Neural cell (in vitro differentiated cells): Measurements from ENCODE around the gene WDR82. TPM values are rescaled to one million over a fixed set of nuclear protein-coding genes. Genes with fewer than 3 reads are reported as not detected.

Experiments used
- H2AFZ ChIP-seq: fragments of 200-600, 300-800 bp; sonication (generic), shearing (Covaris generic); 2 replicates; pipeline ENCODE4 v1.6.0; 2014; ENCODE audit warnings: low read depth, mild to moderate bottlenecking, antibody characterized with exemption, low read length, moderate library complexity
- H3F3A ChIP-seq: fragments of 200-600 bp; shearing (Covaris generic); 2 replicates; pipeline ENCODE4 v1.6.1; 2016; ENCODE audit warnings: mild to moderate bottlenecking, moderate library complexity, mixed read lengths, antibody characterized with exemption, low read length; ENCODE audit not compliant: insufficient read depth, poor library complexity, severe bottlenecking
- H3K27ac ChIP-seq: fragments of 200-600, 300-800 bp; sonication (generic), shearing (Covaris generic); 2 replicates; pipeline ENCODE4 v1.5.1; 2014; ENCODE audit warnings: mild to moderate bottlenecking, low read length, moderate library complexity
- H3K27me3 ChIP-seq: fragments of 300-800, 200-600 bp; sonication (generic), shearing (Covaris generic); 2 replicates; pipeline ENCODE4 v1.6.0; 2014; ENCODE audit warnings: mild to moderate bottlenecking, low read depth, low read length, moderate library complexity; ENCODE audit not compliant: insufficient read depth
- H3K36me3 ChIP-seq: fragments of 300-800, 200-600 bp; sonication (generic), shearing (Covaris generic); 2 replicates; pipeline ENCODE4 v1.5.1; 2014; ENCODE audit warnings: mild to moderate bottlenecking, antibody characterized with exemption, low read length, moderate library complexity; ENCODE audit not compliant: insufficient read depth
- H3K4me2 ChIP-seq: fragments of 300-800, 200-600 bp; sonication (generic), shearing (Covaris generic); 2 replicates; pipeline ENCODE4 v1.6.0; 2014; ENCODE audit warnings: mild to moderate bottlenecking, low read length
- H3K4me3 ChIP-seq: fragments of 300-800, 200-600 bp; sonication (generic), shearing (Covaris generic); 2 replicates; pipeline ENCODE4 v1.5.1; 2014; ENCODE audit warnings: mild to moderate bottlenecking, low read length, moderate library complexity
- H3K79me2 ChIP-seq: fragments of 200-600 bp; shearing (Covaris generic); replicated peaks from 2 replicates; pipeline ENCODE4 v1.6.0; 2014; ENCODE audit warnings: mild to moderate bottlenecking, low read length, moderate library complexity; ENCODE audit not compliant: insufficient read depth
- H3K9ac ChIP-seq: fragments of 300-800, 200-600 bp; sonication (generic), shearing (Covaris generic); 2 replicates; pipeline ENCODE4 v1.6.1; 2016; ENCODE audit warnings: mild to moderate bottlenecking, low read length, mixed read lengths
- H3K9me2 ChIP-seq: fragments of 200-600 bp; shearing (Covaris generic); 2 replicates; pipeline ENCODE4 v1.6.1; 2016; ENCODE audit warnings: mild to moderate bottlenecking, low read length, mixed read lengths; ENCODE audit not compliant: insufficient read depth
- H3K9me3 ChIP-seq: fragments of 200-600, 300-800 bp; sonication (generic), shearing (Covaris generic); 2 replicates; pipeline ENCODE4 v1.6.1; 2016; ENCODE audit warnings: mild to moderate bottlenecking, mixed run types, low read length, moderate library complexity, mixed read lengths
- H4K20me1 ChIP-seq: fragments of 200-600 bp; shearing (Covaris generic); 2 replicates; pipeline ENCODE4 v1.6.1; 2016; ENCODE audit warnings: mild to moderate bottlenecking, mixed run types; ENCODE audit not compliant: insufficient read depth
- CTCF ChIP-seq: fragments of 450-650 bp; IDR thresholded peaks from 2 replicates; pipeline ENCODE4 v1.5.1; 2014; ENCODE audit warnings: antibody characterized with exemption, mild to moderate bottlenecking, moderate library complexity; ENCODE audit not compliant: poor library complexity, severe bottlenecking
- EP300 ChIP-seq: fragments of 450-650 bp; conservative IDR thresholded peaks from 2 replicates; pipeline ENCODE4 v1.6.1; 2014; ENCODE audit warnings: antibody characterized with exemption, mild to moderate bottlenecking, moderate library complexity; ENCODE audit not compliant: poor library complexity, severe bottlenecking
- EZH2 ChIP-seq: fragments of 200-600, 300-800 bp; shearing (Covaris generic), sonication (generic); IDR thresholded peaks from 2 replicates; pipeline ENCODE4 v1.6.1; 2014; ENCODE audit warnings: antibody characterized with exemption, low read length, borderline replicate concordance, mild to moderate bottlenecking; ENCODE audit not compliant: insufficient read depth, poor library complexity, severe bottlenecking
- MXI1 ChIP-seq: fragments of 450-650 bp; conservative IDR thresholded peaks from 2 replicates; pipeline ENCODE4 v1.6.1; 2014; ENCODE audit warnings: antibody characterized with exemption, mild to moderate bottlenecking; ENCODE audit not compliant: poor library complexity, severe bottlenecking
- POLR2AphosphoS5 ChIP-seq: IDR thresholded peaks from 2 replicates; pipeline ENCODE4 v1.6.1; 2012
- RAD21 ChIP-seq: fragments of 450-650 bp; conservative IDR thresholded peaks from 2 replicates; pipeline ENCODE4 v1.6.1; 2014; ENCODE audit warnings: antibody characterized with exemption, mild to moderate bottlenecking, moderate library complexity
- REST ChIP-seq: IDR thresholded peaks from 2 replicates; pipeline ENCODE4 v1.6.1; 2012; ENCODE audit warnings: borderline replicate concordance
- SMC3 ChIP-seq: fragments of 450-650 bp; conservative IDR thresholded peaks from 2 replicates; pipeline ENCODE4 v1.6.1; 2014; ENCODE audit warnings: antibody characterized with exemption, mild to moderate bottlenecking, moderate library complexity; ENCODE audit not compliant: poor library complexity
- TAF1 ChIP-seq: IDR thresholded peaks from 2 replicates; pipeline ENCODE4 v1.6.1; 2012; ENCODE audit warnings: low read depth
- polyA plus RNA-seq: library from polyadenylated mRNA; depleted of rRNA; stranded (reverse); fragments of >200 nt; gene quantifications from 2 replicates; pipeline ENCODE4 v1.2.3, GENCODE V29; 2014

WDR82 gene
- polyA plus RNA-seq, 1 donor from 2014 or later: 163 TPM

- Histone ChIP-seq H2AFZ (no peak overlapping the region), H3F3A (no peaks in the 10 kb centered on the region), H3K27ac (no peak overlapping the region), H3K9me3 (no peaks in the 10 kb centered on the region), H3K4me2 (no peak overlapping the region), H3K4me3 (no peak overlapping the region), H3K9me2 (no peaks in the 10 kb centered on the region), H4K20me1 (peaks cover 4% of the 10 kb centered on the region), H3K79me2 (peaks cover 14% of the 10 kb centered on the region), H3K36me3 (peaks cover 9% of the 10 kb centered on the region), H3K9ac (no peak overlapping the region), H3K27me3 (no peaks in the 10 kb centered on the region)
- TF ChIP-seq MXI1: no peak
Observed at GRCh38 chr3:52257911-52258310, 20.5 kb downstream of the WDR82 start.

GRCh38 chr3:52256622-52257021 lies 21.8 kb downstream of the WDR82 start:
- Histone ChIP-seq H3K9ac (no peak overlapping the region), H3K9me2 (no peaks in the 10 kb centered on the region), H3F3A (no peaks in the 10 kb centered on the region), H2AFZ (no peak overlapping the region), H3K36me3 (no peaks in the 10 kb centered on the region), H3K9me3 (no peaks in the 10 kb centered on the region), H3K4me3 (no peak overlapping the region), H3K27ac (no peak overlapping the region), H3K79me2 (peaks cover 5% of the 10 kb centered on the region), H4K20me1 (peaks cover 4% of the 10 kb centered on the region), H3K27me3 (no peaks in the 10 kb centered on the region), H3K4me2 (no peak overlapping the region)
- no peak for TF ChIP-seq TAF1
- no peak for TF ChIP-seq MXI1
- TF ChIP-seq SMC3: no peak
- TF ChIP-seq CTCF: no peak
- TF ChIP-seq REST: no peak
- TF ChIP-seq RAD21: no peak
- TF ChIP-seq POLR2AphosphoS5: no peak
- TF ChIP-seq EZH2: no peak
- no peak for TF ChIP-seq EP300

- Histone ChIP-seq H3K36me3 (no peaks in the 10 kb centered on the region), H3K4me3 (no peak overlapping the region), H3K9ac (no peak overlapping the region), H4K20me1 (peaks cover 4% of the 10 kb centered on the region), H2AFZ (no peak overlapping the region), H3K27me3 (no peaks in the 10 kb centered on the region), H3K27ac (no peak overlapping the region), H3K9me2 (no peaks in the 10 kb centered on the region), H3K79me2 (peaks cover under 1% of the 10 kb centered on the region), H3K9me3 (no peaks in the 10 kb centered on the region), H3F3A (no peaks in the 10 kb centered on the region), H3K4me2 (no peak overlapping the region)
- TF ChIP-seq TAF1: no peak
- no peak for TF ChIP-seq RAD21
- no peak for TF ChIP-seq REST
- no peak for TF ChIP-seq SMC3
- no peak for TF ChIP-seq CTCF
- TF ChIP-seq EZH2: no peak
- TF ChIP-seq MXI1: no peak
- TF ChIP-seq EP300: no peak
Observed at GRCh38 chr3:52256159-52256558, 22.3 kb downstream of the WDR82 start.
